OCI-LY7 (cell line): ENCODE data around the gene PRPS1L1. TPM values are rescaled to one million over a fixed set of nuclear protein-coding genes. Genes with fewer than 3 reads are reported as not detected.

Experiments
- BruUV-seq: library from RNA; stranded (reverse); fragments of 400-500 nt; replicated peaks from 2 replicates; lab custom pipeline; 2021; lab: Mats Ljungman, UMichigan
- CTCF ChIA-PET: fragments of 300-600 bp; sonication (Branson Sonifier 250); formaldehyde crosslinking; loops from one replicate; lab custom pipeline; 2022; ENCODE audit warnings: antibody characterized with exemption; ENCODE audit not compliant: unreplicated experiment; lab: Charles Lee
- POLR2A ChIA-PET: fragments of 300-600 bp; sonication (Branson Sonifier 250); formaldehyde crosslinking; loops from one replicate; lab custom pipeline; 2022; ENCODE audit warnings: antibody characterized with exemption; lab: Charles Lee
- DNase-seq: peaks from one replicate; pipeline ENCODE4 v3.0.0-alpha.2; 2015; ENCODE audit warnings: low spot score
- H2AFZ ChIP-seq: fragments of 200-600 bp; sonication (generic), shearing (Covaris generic); 2 replicates; pipeline ENCODE4 v1.6.1; 2014; ENCODE audit warnings: mild to moderate bottlenecking, antibody characterized with exemption, low read length, moderate library complexity
- H3K27ac ChIP-seq: fragments of 200-600 bp; sonication (generic); 2 replicates; pipeline ENCODE4 v1.5.1; 2014; ENCODE audit warnings: mixed run types, low read depth, mild to moderate bottlenecking, moderate library complexity, low read length, inconsistent platforms; ENCODE audit not compliant: poor library complexity, severe bottlenecking
- H3K36me3 ChIP-seq: fragments of 200-600 bp; sonication (generic); 2 replicates; pipeline ENCODE4 v1.6.1; 2014; ENCODE audit warnings: mild to moderate bottlenecking, antibody characterized with exemption, low read length, moderate library complexity, mixed read lengths; ENCODE audit not compliant: insufficient read depth
- H3K4me1 ChIP-seq: fragments of 200-600 bp; sonication (generic); 2 replicates; pipeline ENCODE4 v1.5.1; 2014; ENCODE audit warnings: mild to moderate bottlenecking, low read length; ENCODE audit not compliant: insufficient read depth, poor library complexity, severe bottlenecking
- H3K4me2 ChIP-seq: fragments of 200-600 bp; sonication (generic); 2 replicates; pipeline ENCODE4 v1.6.1; 2014; ENCODE audit warnings: mild to moderate bottlenecking, low read length
- H3K4me3 ChIP-seq: fragments of 200-600 bp; sonication (generic); 2 replicates; pipeline ENCODE4 v1.5.1; 2014; ENCODE audit warnings: mild to moderate bottlenecking, low read depth, low read length; ENCODE audit not compliant: poor library complexity, severe bottlenecking
- H3K79me2 ChIP-seq: fragments of 200-600 bp; sonication (generic); 2 replicates; pipeline ENCODE4 v1.6.1; 2016; ENCODE audit warnings: low read depth, mild to moderate bottlenecking, low read length, moderate library complexity, mixed read lengths; ENCODE audit not compliant: insufficient read depth
- H3K9me2 ChIP-seq: fragments of 200-600 bp; sonication (generic); 2 replicates; pipeline ENCODE4 v1.6.1; 2016; ENCODE audit warnings: mild to moderate bottlenecking, low read length, mixed read lengths; ENCODE audit not compliant: insufficient read depth
- H3K9me3 ChIP-seq: fragments of 200-600 bp; sonication (generic); 2 replicates; pipeline ENCODE4 v1.6.1; 2014; ENCODE audit warnings: mild to moderate bottlenecking, mixed run types, low read length, mixed read lengths
- H4K20me1 ChIP-seq: fragments of 200-600 bp; sonication (generic); 2 replicates; pipeline ENCODE4 v1.6.1; 2014; ENCODE audit warnings: mild to moderate bottlenecking, antibody characterized with exemption, low read length, moderate library complexity, mixed read lengths; ENCODE audit not compliant: insufficient read depth
- CTCF ChIP-seq: fragments of 200-600 bp; sonication (generic); conservative IDR thresholded peaks from 2 replicates; pipeline ENCODE4 v1.5.1; 2014; ENCODE audit warnings: mild to moderate bottlenecking, antibody characterized with exemption, low read length, moderate library complexity, mixed read lengths
- EZH2phosphoT487 ChIP-seq: fragments of 200-600 bp; sonication (generic); IDR thresholded peaks from 2 replicates; pipeline ENCODE4 v1.6.1; 2018; ENCODE audit warnings: low read depth, borderline replicate concordance, mild to moderate bottlenecking, mixed run types, antibody characterized with exemption, low read length, moderate library complexity, mixed read lengths
- intact Hi-C: fragments of 100-400 bp; cut with micrococcal nuclease; formaldehyde crosslinking; loops from one replicate; pipeline ENCODE4 v1.10.0; 2022; ENCODE audit not compliant: unreplicated experiment
- total RNA-seq, 2 experiments: library from RNA; depleted of rRNA in 1 of 2; stranded (reverse); fragments of >200 nt in 1 of 2; shearing (Covaris generic) in 1 of 2; gene quantifications; 2 replicates each; pipeline ENCODE4 v1.2.3, GENCODE V29; 2014 to 2022

PRPS1L1 gene
- total RNA-seq, 2 experiments from 2014 or later, result not detected

- H3K4me1 ChIP-seq, result no peaks in the 10 kb centered on the region
- H3K79me2 ChIP-seq, result no peaks in the 10 kb centered on the region
- no peaks in the 10 kb centered on the region for H3K36me3 ChIP-seq
- no peak overlapping the region for H2AFZ ChIP-seq
- intact Hi-C loops, result no loop called here
- no peak overlapping the region for H3K4me3 ChIP-seq
- POLR2A ChIA-PET, result no interaction called here
- H4K20me1 ChIP-seq, result no peaks in the 10 kb centered on the region
- DNase-seq, result no peak
- no TSS peak for BruUV-seq
- no peaks in the 10 kb centered on the region for H3K9me3 ChIP-seq
- CTCF ChIA-PET, result no interaction called here
- TF ChIP-seq EZH2phosphoT487, result no peak
- no peak for TF ChIP-seq CTCF
- H3K27ac ChIP-seq, result no peak overlapping the region
- no peaks in the 10 kb centered on the region for H3K9me2 ChIP-seq
- no peak overlapping the region for H3K4me2 ChIP-seq
Measured at GRCh38 chr7:18046601-18047000, 19.0 kb upstream of the PRPS1L1 start.

GRCh38 chr7:18045171-18045570, 17.5 kb upstream of the PRPS1L1 start:
- ChIA-PET CTCF (no interaction called here), POLR2A (no interaction called here)
- no peak overlapping the region for H3K4me3 ChIP-seq
- no peaks in the 10 kb centered on the region for H3K9me2 ChIP-seq
- H2AFZ ChIP-seq, result no peak overlapping the region
- H3K4me2 ChIP-seq, result no peak overlapping the region
- BruUV-seq, result no TSS peak
- no peaks in the 10 kb centered on the region for H3K9me3 ChIP-seq
- H3K27ac ChIP-seq, result no peak overlapping the region
- H3K4me1 ChIP-seq, result no peaks in the 10 kb centered on the region
- DNase-seq, result no peak
- intact Hi-C loops, result no loop called here
- H3K36me3 ChIP-seq, result no peaks in the 10 kb centered on the region
- TF ChIP-seq EZH2phosphoT487 (no peak), CTCF (no peak)
- H3K79me2 ChIP-seq, result no peaks in the 10 kb centered on the region
- no peaks in the 10 kb centered on the region for H4K20me1 ChIP-seq

- ChIA-PET CTCF (no interaction called here), POLR2A (interaction anchor here (1.6 kb wide), 1 partner anchor 10 kb away, joined by 7 read pairs; no protein-coding TSS in a partner anchor)
- intact Hi-C loops, result no loop called here
Measured at GRCh38 chr7:18041191-18041590, 13.5 kb upstream of the PRPS1L1 start.

More at GRCh38 chr7:18041191-18041590, 13.5 kb upstream of the PRPS1L1 start:
- Histone ChIP-seq H3K79me2 (no peaks in the 10 kb centered on the region), H4K20me1 (no peaks in the 10 kb centered on the region), H3K27ac (no peak overlapping the region), H3K36me3 (no peaks in the 10 kb centered on the region), H2AFZ (no peak overlapping the region), H3K9me3 (no peaks in the 10 kb centered on the region), H3K4me2 (no peak overlapping the region), H3K4me3 (no peak overlapping the region), H3K9me2 (no peaks in the 10 kb centered on the region), H3K4me1 (no peaks in the 10 kb centered on the region)
- TF ChIP-seq CTCF, result no peak
- no peak for TF ChIP-seq EZH2phosphoT487
- DNase-seq, result no peak
- BruUV-seq, result no TSS peak
